OCI-LY3 (cell line): ENCODE results near the gene TOMM70.

Source experiments
- H2AFZ ChIP-seq: fragments of 200-600, 300-600 bp; shearing (Covaris generic); 2 replicates; pipeline ENCODE4 v1.6.0; 2014; ENCODE audit warnings: antibody characterized with exemption, low read depth, low read length
- H3K27ac ChIP-seq: fragments of 200-600, 300-600 bp; sonication (generic); 2 replicates; pipeline ENCODE4 v1.5.1; 2014; ENCODE audit warnings: mild to moderate bottlenecking, low read length, moderate library complexity, mixed read lengths
- H3K27me3 ChIP-seq: fragments of 200-600, 300-600 bp; sonication (generic); 2 replicates; pipeline ENCODE4 v1.6.1; 2014; ENCODE audit warnings: low read depth, low read length, mixed read lengths
- H3K36me3 ChIP-seq: fragments of 200-600, 300-600 bp; sonication (generic); replicated peaks from 2 replicates; pipeline ENCODE3; 2014; ENCODE audit warnings: low read depth, low read length, mixed read lengths
- H3K4me1 ChIP-seq: fragments of 300-600, 200-600 bp; sonication (generic); 2 replicates; pipeline ENCODE4 v1.6.1; 2014; ENCODE audit warnings: low read length, mixed read lengths
- H3K4me2 ChIP-seq: fragments of 200-600, 300-600 bp; sonication (generic); 2 replicates; pipeline ENCODE4 v1.6.1; 2014; ENCODE audit warnings: low read length, mixed read lengths
- H3K4me3 ChIP-seq: fragments of 300-600, 200-600 bp; sonication (generic); 2 replicates; pipeline ENCODE4 v1.5.1; 2014; ENCODE audit warnings: antibody characterized with exemption, mild to moderate bottlenecking, low read length, moderate library complexity
- H3K79me2 ChIP-seq: fragments of 300-600, 200-600 bp; shearing (Covaris generic); 2 replicates; pipeline ENCODE4 v1.6.1; 2014; ENCODE audit warnings: mild to moderate bottlenecking, low read length, mixed read lengths
- H3K9ac ChIP-seq: fragments of 300-600, 200-600 bp; shearing (Covaris generic); 2 replicates; pipeline ENCODE4 v1.6.0; 2014; ENCODE audit warnings: mild to moderate bottlenecking, low read length, moderate library complexity
- H3K9me3 ChIP-seq: fragments of 200-600, 300-600 bp; shearing (Covaris generic); 2 replicates; pipeline ENCODE4 v1.6.1; 2014; ENCODE audit warnings: low read length, mixed read lengths; ENCODE audit not compliant: insufficient read depth
- H4K20me1 ChIP-seq: fragments of 200-600, 300-600 bp; sonication (generic); 2 replicates; pipeline ENCODE4 v1.6.1; 2016; ENCODE audit warnings: low read length, mixed read lengths; ENCODE audit not compliant: insufficient read depth
- CTCF ChIP-seq: fragments of 200-600, 300-600 bp; sonication (generic); IDR thresholded peaks from 2 replicates; pipeline ENCODE4 v1.5.1; 2014; ENCODE audit warnings: antibody characterized with exemption, low read length, low read depth
- EZH2phosphoT487 ChIP-seq: fragments of 200-600 bp; shearing (Covaris generic); IDR thresholded peaks from 2 replicates; pipeline ENCODE4 v1.6.1; 2018; ENCODE audit warnings: antibody characterized with exemption, mixed run types, low read depth

Gene TOMM70

GRCh38 chr3:100384733-100385525 lies 16.0 kb downstream of the TOMM70 start:
- no peak overlapping the region for H2AFZ ChIP-seq
- H3K4me1 ChIP-seq, result no peaks in the 10 kb centered on the region
- H3K4me2 ChIP-seq, result no peak overlapping the region
- H3K9ac ChIP-seq, result no peak overlapping the region
- TF ChIP-seq EZH2phosphoT487 (no peak), CTCF (no peak)
- H3K79me2 ChIP-seq, result peaks cover 34% of the 10 kb centered on the region
- no peak overlapping the region for H3K4me3 ChIP-seq
- 0 out of 2 replicates have a peak, but pooled peaks cover 6% of the 10 kb centered on the region for H4K20me1 ChIP-seq
- peaks cover 9% of the 10 kb centered on the region; the same call in 1 of the 2 replicates for H3K9me3 ChIP-seq
- no peaks in the 10 kb centered on the region for H3K27me3 ChIP-seq
- peaks cover 48% of the 10 kb centered on the region for H3K36me3 ChIP-seq
- H3K27ac ChIP-seq, result no peak overlapping the region

- H3K36me3 ChIP-seq, result peaks cover 59% of the 10 kb centered on the region
These were observed 24.6 kb downstream of the TOMM70 start for GRCh38 chr3:100376301-100376700.

GRCh38 chr3:100374521-100374920 lies 26.4 kb downstream of the TOMM70 start:
- H3K4me1 ChIP-seq, result no peaks in the 10 kb centered on the region
- H3K4me2 ChIP-seq, result no peak overlapping the region
- H3K9me3 ChIP-seq, result no peaks in the 10 kb centered on the region
- no peak for TF ChIP-seq EZH2phosphoT487
- H3K9ac ChIP-seq, result no peak overlapping the region
- no peaks in the 10 kb centered on the region for H4K20me1 ChIP-seq
- H3K27ac ChIP-seq, result no peak overlapping the region
- peaks cover 52% of the 10 kb centered on the region for H3K36me3 ChIP-seq
- H3K27me3 ChIP-seq, result no peaks in the 10 kb centered on the region
- no peak overlapping the region for H2AFZ ChIP-seq
- H3K4me3 ChIP-seq, result no peak overlapping the region
- no peaks in the 10 kb centered on the region for H3K79me2 ChIP-seq

More at GRCh38 chr3:100376301-100376700, 24.6 kb downstream of the TOMM70 start:
- H3K9me3 ChIP-seq, result no peaks in the 10 kb centered on the region
- H3K4me1 ChIP-seq, result no peaks in the 10 kb centered on the region
- no peak overlapping the region for H2AFZ ChIP-seq
- no peak overlapping the region for H3K4me2 ChIP-seq
- no peaks in the 10 kb centered on the region for H4K20me1 ChIP-seq
- H3K27me3 ChIP-seq, result no peaks in the 10 kb centered on the region
- no peak overlapping the region for H3K27ac ChIP-seq
- no peak for TF ChIP-seq CTCF
- no peak for TF ChIP-seq EZH2phosphoT487
- H3K79me2 ChIP-seq, result no peaks in the 10 kb centered on the region
- H3K9ac ChIP-seq, result no peak overlapping the region
- H3K4me3 ChIP-seq, result no peak overlapping the region

GRCh38 chr3:100370756-100371155 lies 30.1 kb downstream of the TOMM70 start:
- H3K9me3 ChIP-seq, result no peaks in the 10 kb centered on the region
- no peak overlapping the region for H3K9ac ChIP-seq
- H3K27me3 ChIP-seq, result no peaks in the 10 kb centered on the region
- no peak overlapping the region for H3K4me2 ChIP-seq
- no peaks in the 10 kb centered on the region for H4K20me1 ChIP-seq
- H3K4me1 ChIP-seq, result no peaks in the 10 kb centered on the region
- TF ChIP-seq CTCF (no peak), EZH2phosphoT487 (no peak)
- H3K27ac ChIP-seq, result no peak overlapping the region
- no peak overlapping the region for H2AFZ ChIP-seq
- H3K36me3 ChIP-seq, result peaks cover 40% of the 10 kb centered on the region
- H3K4me3 ChIP-seq, result no peak overlapping the region
- H3K79me2 ChIP-seq, result no peaks in the 10 kb centered on the region
